ENCODE results near the gene RELN.

RELN gene

GRCh38 chr7:103940382-103941268 lies 48.8 kb downstream of the RELN start:
- Histone ChIP-seq H2AFZ (ENCODE audit: low read depth, low read length) (no peak overlapping the region), H3K79me1 (replicated peaks; ENCODE audit: low read length, poor library complexity, severe bottlenecking) (no peaks in the 10 kb centered on the region), H2BK120ac (ENCODE audit: low read depth, low read length) (no peak overlapping the region), H3K4me3 (ENCODE audit: insufficient read depth in 1 of 2, low read depth in 1 of 2, low read length in 2 of 2) (no peak overlapping the region), H3K4ac (ENCODE audit: low read depth in 1 of 2, low read length in 2 of 2) (no peak overlapping the region), H3K9ac (ENCODE audit: low read length) (no peak overlapping the region), H3K14ac (ENCODE audit: low read length in 2 of 2) (no peak overlapping the region), H4K91ac (ENCODE audit: low read length) (no peak overlapping the region), H3K18ac (ENCODE audit: low read depth in 1 of 2, low read length in 2 of 2) (no peak overlapping the region), H3K4me1 (ENCODE audit: control insufficient read depth, insufficient read depth, low read depth, low read length) (no peaks in the 10 kb centered on the region), H3K23ac (ENCODE audit: low read length in 2 of 2) (no peak overlapping the region), H3K36me3 (ENCODE audit: control insufficient read depth in 1 of 2, insufficient read depth in 2 of 2, low read depth in 1 of 2, low read length in 2 of 2) (no peaks in the 10 kb centered on the region), H2AK5ac (ENCODE audit: low read length, severe bottlenecking) (no peak overlapping the region), H3K27me3 (ENCODE audit: control insufficient read depth in 1 of 2, insufficient read depth in 1 of 2, low read length in 2 of 2) (no peaks in the 10 kb centered on the region), H2BK15ac (ENCODE audit: low read depth, poor library complexity, severe bottlenecking) (no peak overlapping the region), H3K4me2 (ENCODE audit: low read length, poor library complexity, severe bottlenecking) (no peak overlapping the region), H4K8ac (ENCODE audit: low read length) (no peak overlapping the region), H2BK12ac (ENCODE audit: low read length in 2 of 2) (no peak overlapping the region), H3K9me3 (ENCODE audit: control insufficient read depth, low read length) (no peaks in the 10 kb centered on the region), H2BK5ac (ENCODE audit: low read depth, low read length, poor library complexity, severe bottlenecking) (no peak overlapping the region), H3K27ac (ENCODE audit: low read length, poor library complexity, severe bottlenecking) (no peak overlapping the region)
- WGBS = 61% methylated on average over 6 of the region's 6 CpGs
- DNase-seq = no peak

DNA sequence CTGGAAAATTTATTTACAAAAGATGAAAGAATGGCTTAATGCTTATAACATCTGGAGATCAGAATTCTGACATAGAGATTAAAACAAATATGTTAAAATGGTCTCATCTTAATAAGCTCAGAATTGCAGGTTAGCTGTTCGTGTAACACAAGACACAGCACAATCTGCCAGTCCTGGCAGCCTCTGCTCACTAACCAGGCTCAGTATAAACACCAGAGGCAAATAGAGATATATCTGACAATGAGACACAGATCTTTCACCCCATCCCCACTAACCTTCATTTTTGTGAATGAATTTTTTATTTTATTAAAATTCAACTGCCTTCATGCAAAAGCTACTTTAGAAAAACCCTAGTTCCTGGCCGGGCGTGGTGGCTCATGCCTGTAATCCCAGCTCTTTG lies 51.8 kb downstream of the RELN start:
- H2AK5ac ChIP-seq (ENCODE audit: low read length, severe bottlenecking) = no peak overlapping the region
- no peak overlapping the region for H2BK5ac ChIP-seq (ENCODE audit: low read depth, low read length, poor library complexity, severe bottlenecking)
- no peak overlapping the region for H4K8ac ChIP-seq (ENCODE audit: low read length)
- no peak overlapping the region for H3K18ac ChIP-seq (ENCODE audit: low read depth in 1 of 2, low read length in 2 of 2)
- H3K14ac ChIP-seq (ENCODE audit: low read length in 2 of 2) = no peak overlapping the region
- H4K91ac ChIP-seq (ENCODE audit: low read length) = no peak overlapping the region
- H3K79me1 ChIP-seq (replicated peaks; ENCODE audit: low read length, poor library complexity, severe bottlenecking) = no peaks in the 10 kb centered on the region
- no peak overlapping the region for H3K4me3 ChIP-seq (ENCODE audit: insufficient read depth in 1 of 2, low read depth in 1 of 2, low read length in 2 of 2)
- H3K4ac ChIP-seq (ENCODE audit: low read depth in 1 of 2, low read length in 2 of 2) = no peak overlapping the region
- WGBS = 57% methylated on average over 3 of the region's 3 CpGs
- no peak overlapping the region for H3K27ac ChIP-seq (ENCODE audit: low read length, poor library complexity, severe bottlenecking)
- no peak overlapping the region for H3K23ac ChIP-seq (ENCODE audit: low read length in 2 of 2)
- H3K4me2 ChIP-seq (ENCODE audit: low read length, poor library complexity, severe bottlenecking) = no peak overlapping the region
- no peak overlapping the region for H2BK12ac ChIP-seq (ENCODE audit: low read length in 2 of 2)
- H3K27me3 ChIP-seq (ENCODE audit: control insufficient read depth in 1 of 2, insufficient read depth in 1 of 2, low read length in 2 of 2) = no peaks in the 10 kb centered on the region
- no peak overlapping the region for H2BK15ac ChIP-seq (ENCODE audit: low read depth, poor library complexity, severe bottlenecking)
- no peak for DNase-seq
- H3K36me3 ChIP-seq (ENCODE audit: control insufficient read depth in 1 of 2, insufficient read depth in 2 of 2, low read depth in 1 of 2, low read length in 2 of 2) = no peaks in the 10 kb centered on the region
- no peaks in the 10 kb centered on the region for H3K4me1 ChIP-seq (ENCODE audit: control insufficient read depth, insufficient read depth, low read depth, low read length)
- H2BK120ac ChIP-seq (ENCODE audit: low read depth, low read length) = no peak overlapping the region
- no peak overlapping the region for H2AFZ ChIP-seq (ENCODE audit: low read depth, low read length)
- no peaks in the 10 kb centered on the region for H3K9me3 ChIP-seq (ENCODE audit: control insufficient read depth, low read length)
- no peak overlapping the region for H3K9ac ChIP-seq (ENCODE audit: low read length)

DNA sequence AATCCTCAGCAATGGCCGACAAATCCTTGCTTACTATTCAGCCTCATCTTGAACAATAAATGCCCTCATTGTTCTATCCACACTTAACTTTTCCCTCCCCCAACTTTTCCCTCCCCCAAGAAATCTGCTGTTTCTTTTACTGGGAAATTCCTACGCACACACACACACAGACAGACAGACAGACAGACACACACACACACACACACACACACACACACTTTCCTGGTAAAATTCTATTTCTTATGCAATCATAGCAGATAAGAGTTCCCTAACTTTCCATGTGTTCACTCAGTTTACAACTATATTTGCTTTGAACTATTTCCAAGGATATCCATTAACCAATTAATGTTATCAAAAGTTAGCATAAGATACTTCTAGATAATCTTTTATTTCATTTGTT lies 52.9 kb downstream of the RELN start:
- Histone ChIP-seq H2AFZ (ENCODE audit: low read depth, low read length) (no peak overlapping the region), H3K23ac (ENCODE audit: low read length in 2 of 2) (no peak overlapping the region), H3K18ac (ENCODE audit: low read depth in 1 of 2, low read length in 2 of 2) (no peak overlapping the region), H3K79me1 (replicated peaks; ENCODE audit: low read length, poor library complexity, severe bottlenecking) (no peaks in the 10 kb centered on the region), H2BK5ac (ENCODE audit: low read depth, low read length, poor library complexity, severe bottlenecking) (no peak overlapping the region), H3K36me3 (ENCODE audit: control insufficient read depth in 1 of 2, insufficient read depth in 2 of 2, low read depth in 1 of 2, low read length in 2 of 2) (no peaks in the 10 kb centered on the region), H2BK15ac (ENCODE audit: low read depth, poor library complexity, severe bottlenecking) (no peak overlapping the region), H2AK5ac (ENCODE audit: low read length, severe bottlenecking) (no peak overlapping the region), H2BK120ac (ENCODE audit: low read depth, low read length) (no peak overlapping the region), H3K4me2 (ENCODE audit: low read length, poor library complexity, severe bottlenecking) (no peak overlapping the region), H3K4ac (ENCODE audit: low read depth in 1 of 2, low read length in 2 of 2) (no peak overlapping the region), H3K9ac (ENCODE audit: low read length) (no peak overlapping the region), H4K8ac (ENCODE audit: low read length) (no peak overlapping the region), H3K4me1 (ENCODE audit: control insufficient read depth, insufficient read depth, low read depth, low read length) (no peaks in the 10 kb centered on the region), H4K91ac (ENCODE audit: low read length) (no peak overlapping the region), H3K27ac (ENCODE audit: low read length, poor library complexity, severe bottlenecking) (no peak overlapping the region), H3K9me3 (ENCODE audit: control insufficient read depth, low read length) (no peaks in the 10 kb centered on the region), H3K14ac (ENCODE audit: low read length in 2 of 2) (no peak overlapping the region), H2BK12ac (ENCODE audit: low read length in 2 of 2) (no peak overlapping the region), H3K27me3 (ENCODE audit: control insufficient read depth in 1 of 2, insufficient read depth in 1 of 2, low read length in 2 of 2) (no peaks in the 10 kb centered on the region), H3K4me3 (ENCODE audit: insufficient read depth in 1 of 2, low read depth in 1 of 2, low read length in 2 of 2) (no peak overlapping the region)
- 74% methylated on average over 2 of the region's 2 CpGs for WGBS
- DNase-seq = no peak

- no peak overlapping the region for H4K91ac ChIP-seq (ENCODE audit: low read length)
- no peak for DNase-seq
- no peak overlapping the region for H3K27ac ChIP-seq (ENCODE audit: low read length, poor library complexity, severe bottlenecking)
- WGBS = 0% methylated on average over 1 of the region's 1 CpG
- no peak overlapping the region for H2AK5ac ChIP-seq (ENCODE audit: low read length, severe bottlenecking)
- no peak overlapping the region for H4K8ac ChIP-seq (ENCODE audit: low read length)
- H2BK12ac ChIP-seq (ENCODE audit: low read length in 2 of 2) = no peak overlapping the region
- no peak overlapping the region for H2AFZ ChIP-seq (ENCODE audit: low read depth, low read length)
- H3K27me3 ChIP-seq (ENCODE audit: control insufficient read depth in 1 of 2, insufficient read depth in 1 of 2, low read length in 2 of 2) = no peaks in the 10 kb centered on the region
- no peaks in the 10 kb centered on the region for H3K79me1 ChIP-seq (replicated peaks; ENCODE audit: low read length, poor library complexity, severe bottlenecking)
- no peak overlapping the region for H3K4me3 ChIP-seq (ENCODE audit: insufficient read depth in 1 of 2, low read depth in 1 of 2, low read length in 2 of 2)
- H3K23ac ChIP-seq (ENCODE audit: low read length in 2 of 2) = no peak overlapping the region
- H3K14ac ChIP-seq (ENCODE audit: low read length in 2 of 2) = no peak overlapping the region
- no peak overlapping the region for H3K4me2 ChIP-seq (ENCODE audit: low read length, poor library complexity, severe bottlenecking)
- H2BK15ac ChIP-seq (ENCODE audit: low read depth, poor library complexity, severe bottlenecking) = no peak overlapping the region
- H3K4me1 ChIP-seq (ENCODE audit: control insufficient read depth, insufficient read depth, low read depth, low read length) = no peaks in the 10 kb centered on the region
- no peaks in the 10 kb centered on the region for H3K9me3 ChIP-seq (ENCODE audit: control insufficient read depth, low read length)
- no peak overlapping the region for H2BK5ac ChIP-seq (ENCODE audit: low read depth, low read length, poor library complexity, severe bottlenecking)
- no peak overlapping the region for H2BK120ac ChIP-seq (ENCODE audit: low read depth, low read length)
- no peak overlapping the region for H3K4ac ChIP-seq (ENCODE audit: low read depth in 1 of 2, low read length in 2 of 2)
- H3K36me3 ChIP-seq (ENCODE audit: control insufficient read depth in 1 of 2, insufficient read depth in 2 of 2, low read depth in 1 of 2, low read length in 2 of 2) = no peaks in the 10 kb centered on the region
- H3K9ac ChIP-seq (ENCODE audit: low read length) = no peak overlapping the region
- H3K18ac ChIP-seq (ENCODE audit: low read depth in 1 of 2, low read length in 2 of 2) = no peak overlapping the region
Measured at GRCh38 chr7:103934508-103934907, 55.0 kb downstream of the RELN start.

All from mesenchymal stem cell (in vitro differentiated cells and primary cell).